Mesendoderm (in vitro differentiated cells): ENCODE measurements around the gene PMAIP1.
A peak's percentile ranks its signal among the peaks of the same experiment; 100 is the strongest.

Experiments used
- DNase-seq: peaks from one replicate; pipeline ENCODE4 v3.0.0; 2013
- H2AK5ac ChIP-seq: 2 replicates; pipeline ENCODE4 v1.6.1; 2013; ENCODE audit warnings: low read length, inconsistent platforms
- H2BK120ac ChIP-seq: 2 replicates; pipeline ENCODE4 v1.6.1; 2013; ENCODE audit warnings: low read depth, mild to moderate bottlenecking, low read length, moderate library complexity, mixed read lengths
- H2BK15ac ChIP-seq: replicated peaks from 2 replicates; pipeline ENCODE4 v1.6.1; 2013; ENCODE audit warnings: low read depth, mild to moderate bottlenecking, moderate library complexity
- H2BK5ac ChIP-seq: 2 replicates; pipeline ENCODE4 v1.6.1; 2013; ENCODE audit warnings: low read length, inconsistent platforms
- H3K18ac ChIP-seq: 2 replicates; pipeline ENCODE4 v1.6.1; 2013; ENCODE audit warnings: mild to moderate bottlenecking, low read length, mixed read lengths
- H3K23ac ChIP-seq: one replicate; pipeline ENCODE4 v1.6.1; 2013; ENCODE audit warnings: low read length
- H3K27ac ChIP-seq: 2 replicates; pipeline ENCODE4 v1.5.1; 2013; ENCODE audit warnings: low read depth, mild to moderate bottlenecking, inconsistent platforms, low read length, moderate library complexity
- H3K27me3 ChIP-seq: 2 replicates; pipeline ENCODE4 v1.6.1; 2013; ENCODE audit warnings: low read length, control low read depth, mild to moderate bottlenecking, inconsistent platforms; ENCODE audit not compliant: insufficient read depth, poor library complexity
- H3K36me3 ChIP-seq: 2 replicates; pipeline ENCODE4 v1.6.1; 2013; ENCODE audit warnings: low read length, inconsistent platforms; ENCODE audit not compliant: control insufficient read depth, insufficient read depth
- H3K4ac ChIP-seq: one replicate; pipeline ENCODE4 v1.6.1; 2013; ENCODE audit warnings: low read depth, mild to moderate bottlenecking, low read length, moderate library complexity
- H3K4me1 ChIP-seq: 2 replicates; pipeline ENCODE4 v1.6.1; 2013; ENCODE audit warnings: low read depth, low read length, inconsistent platforms; ENCODE audit not compliant: control insufficient read depth
- H3K4me2 ChIP-seq: 2 replicates; pipeline ENCODE4 v1.6.1; 2013; ENCODE audit warnings: low read length
- H3K4me3 ChIP-seq: 2 replicates; pipeline ENCODE4 v1.5.1; 2013; ENCODE audit warnings: mild to moderate bottlenecking, low read length
- H3K56ac ChIP-seq: one replicate; pipeline ENCODE4 v1.6.1; 2013; ENCODE audit warnings: low read length
- H3K79me1 ChIP-seq: 2 replicates; pipeline ENCODE4 v1.6.1; 2013; ENCODE audit warnings: low read length, inconsistent platforms
- H3K79me2 ChIP-seq: 2 replicates; pipeline ENCODE4 v1.6.1; 2013; ENCODE audit warnings: mild to moderate bottlenecking, low read length; ENCODE audit not compliant: control insufficient read depth, insufficient read depth
- H3K9ac ChIP-seq: 2 replicates; pipeline ENCODE4 v1.6.1; 2013; ENCODE audit warnings: low read length, inconsistent platforms
- H4K5ac ChIP-seq: one replicate; pipeline ENCODE4 v1.6.1; 2013; ENCODE audit warnings: low read length
- H4K8ac ChIP-seq: one replicate; pipeline ENCODE4 v1.6.1; 2013; ENCODE audit warnings: low read depth, mild to moderate bottlenecking, control low read depth, low read length, moderate library complexity
- WGBS: extraction: QIAGEN DNeasy Blood & Tissue Kit; methylation state at CpG from one replicate; pipeline ENCODE4 v1.1.7; 2013; ENCODE audit warnings: low lambda C conversion rate, missing lambda C conversion rate; ENCODE audit not compliant: insufficient coverage; ENCODE audit errors: extremely low coverage; 5-methylcytosine and 5-hydroxymethylcytosine counted together

PMAIP1 gene

GRCh38 chr18:59906203-59906602 is 6.4 kb downstream of the PMAIP1 start:
- no peak overlapping the region for H3K4me2 ChIP-seq
- H3K36me3 ChIP-seq: no peaks in the 10 kb centered on the region
- H3K56ac ChIP-seq: no peak overlapping the region
- peaks cover 1% of the 10 kb centered on the region for H3K79me1 ChIP-seq
- no peak overlapping the region for H2BK5ac ChIP-seq
- DNase-seq: peak; percentile 74
- H3K27ac ChIP-seq: no peak overlapping the region
- H3K9ac ChIP-seq: no peak overlapping the region
- H2BK120ac ChIP-seq: no peak overlapping the region
- H2BK15ac ChIP-seq: peak overlapping the region; percentile 74
- H3K4me3 ChIP-seq: no peak overlapping the region
- no peak overlapping the region for H3K23ac ChIP-seq
- H3K4ac ChIP-seq: no peak overlapping the region
- peaks cover 13% of the 10 kb centered on the region for H3K79me2 ChIP-seq
- no peak overlapping the region for H4K5ac ChIP-seq
- no peak overlapping the region for H2AK5ac ChIP-seq
- no CpG with 5 or more reads among the region's 3 CpGs for WGBS
- peak overlapping the region; percentile 60 for H3K18ac ChIP-seq
- no peaks in the 10 kb centered on the region for H3K27me3 ChIP-seq
- peaks cover 8% of the 10 kb centered on the region for H3K4me1 ChIP-seq
- H4K8ac ChIP-seq: no peak overlapping the region

- H2BK15ac ChIP-seq: no peak overlapping the region
- H3K9ac ChIP-seq: no peak overlapping the region
- no peak overlapping the region for H2AK5ac ChIP-seq
- H3K36me3 ChIP-seq: no peaks in the 10 kb centered on the region
- H3K18ac ChIP-seq: no peak overlapping the region
- peaks cover 1% of the 10 kb centered on the region for H3K79me1 ChIP-seq
- H4K5ac ChIP-seq: no peak overlapping the region
- no peaks in the 10 kb centered on the region for H3K27me3 ChIP-seq
- no peak overlapping the region for H2BK5ac ChIP-seq
- H3K56ac ChIP-seq: no peak overlapping the region
- no peak overlapping the region for H3K27ac ChIP-seq
- no CpG with 5 or more reads among the region's 5 CpGs for WGBS
- no peak overlapping the region for H3K4me3 ChIP-seq
- H3K4ac ChIP-seq: no peak overlapping the region
- no peak for DNase-seq
- peaks cover 8% of the 10 kb centered on the region for H3K4me1 ChIP-seq
- peaks cover 9% of the 10 kb centered on the region for H3K79me2 ChIP-seq
- H3K23ac ChIP-seq: no peak overlapping the region
- H3K4me2 ChIP-seq: no peak overlapping the region
- no peak overlapping the region for H2BK120ac ChIP-seq
- H4K8ac ChIP-seq: no peak overlapping the region
These were observed 7.4 kb downstream of the PMAIP1 start for GRCh38 chr18:59907172-59907571.

- no peak overlapping the region for H2AK5ac ChIP-seq
- DNase-seq: no peak
- H3K4me1 ChIP-seq: peaks cover 8% of the 10 kb centered on the region
- H4K8ac ChIP-seq: no peak overlapping the region
- no peak overlapping the region for H3K4ac ChIP-seq
- no peaks in the 10 kb centered on the region for H3K79me1 ChIP-seq
- H3K9ac ChIP-seq: no peak overlapping the region
- H2BK15ac ChIP-seq: no peak overlapping the region
- H3K27ac ChIP-seq: no peak overlapping the region
- H3K18ac ChIP-seq: no peak overlapping the region
- no peaks in the 10 kb centered on the region for H3K27me3 ChIP-seq
- no peak overlapping the region for H2BK120ac ChIP-seq
- H3K56ac ChIP-seq: no peak overlapping the region
- H3K79me2 ChIP-seq: peaks cover 4% of the 10 kb centered on the region
- no peak overlapping the region for H2BK5ac ChIP-seq
- H3K4me3 ChIP-seq: no peak overlapping the region
- H3K23ac ChIP-seq: no peak overlapping the region
- no CpG with 5 or more reads among the region's 4 CpGs for WGBS
- no peak overlapping the region for H4K5ac ChIP-seq
- H3K4me2 ChIP-seq: no peak overlapping the region
- H3K36me3 ChIP-seq: no peaks in the 10 kb centered on the region
These were observed 7.9 kb downstream of the PMAIP1 start for GRCh38 chr18:59907660-59908059.

GRCh38 chr18:59908799-59909198 is 9.0 kb downstream of the PMAIP1 start:
- Histone ChIP-seq H3K18ac (no peak overlapping the region), H3K79me2 (no peaks in the 10 kb centered on the region), H4K8ac (no peak overlapping the region), H3K4me2 (no peak overlapping the region), H4K5ac (no peak overlapping the region), H2BK5ac (no peak overlapping the region), H3K27me3 (no peaks in the 10 kb centered on the region), H3K56ac (no peak overlapping the region), H3K23ac (no peak overlapping the region), H3K4me1 (peaks cover 8% of the 10 kb centered on the region), H3K9ac (no peak overlapping the region), H3K4ac (no peak overlapping the region), H2BK120ac (no peak overlapping the region), H2BK15ac (no peak overlapping the region), H2AK5ac (no peak overlapping the region), H3K4me3 (no peak overlapping the region), H3K36me3 (no peaks in the 10 kb centered on the region), H3K27ac (no peak overlapping the region), H3K79me1 (no peaks in the 10 kb centered on the region)
- no peak for DNase-seq
- no CpG with 5 or more reads among the region's 7 CpGs for WGBS

GRCh38 chr18:59909289-59910036 is 9.7 kb downstream of the PMAIP1 start:
- WGBS: no CpG with 5 or more reads among the region's 11 CpGs
- Histone ChIP-seq H3K79me1 (no peaks in the 10 kb centered on the region), H2BK5ac (no peak overlapping the region), H2BK120ac (no peak overlapping the region), H4K8ac (no peak overlapping the region), H3K4ac (no peak overlapping the region), H3K27ac (no peak overlapping the region), H3K4me3 (no peak overlapping the region), H2AK5ac (no peak overlapping the region), H3K4me2 (no peak overlapping the region), H3K23ac (no peak overlapping the region), H3K18ac (no peak overlapping the region), H3K9ac (no peak overlapping the region), H3K56ac (no peak overlapping the region), H3K79me2 (no peaks in the 10 kb centered on the region), H3K4me1 (peaks cover 8% of the 10 kb centered on the region), H3K36me3 (no peaks in the 10 kb centered on the region), H4K5ac (no peak overlapping the region), H2BK15ac (no peak overlapping the region), H3K27me3 (no peaks in the 10 kb centered on the region)
- no peak for DNase-seq

GRCh38 chr18:59910967-59911366 is 11.2 kb downstream of the PMAIP1 start:
- H3K27me3 ChIP-seq: no peaks in the 10 kb centered on the region
- no peak overlapping the region for H3K27ac ChIP-seq
- H2AK5ac ChIP-seq: no peak overlapping the region
- H2BK120ac ChIP-seq: no peak overlapping the region
- H3K56ac ChIP-seq: no peak overlapping the region
- peaks cover 3% of the 10 kb centered on the region for H3K4me1 ChIP-seq
- no peak overlapping the region for H3K4me2 ChIP-seq
- no peak overlapping the region for H3K18ac ChIP-seq
- no peak overlapping the region for H4K8ac ChIP-seq
- H4K5ac ChIP-seq: no peak overlapping the region
- peak overlapping the region; percentile 41 for H2BK15ac ChIP-seq
- H3K9ac ChIP-seq: no peak overlapping the region
- no peak overlapping the region for H3K23ac ChIP-seq
- no peaks in the 10 kb centered on the region for H3K36me3 ChIP-seq
- no peak overlapping the region for H3K4ac ChIP-seq
- no peaks in the 10 kb centered on the region for H3K79me1 ChIP-seq
- no CpG with 5 or more reads among the region's 2 CpGs for WGBS
- no peaks in the 10 kb centered on the region for H3K79me2 ChIP-seq
- DNase-seq: no peak
- H3K4me3 ChIP-seq: no peak overlapping the region
- H2BK5ac ChIP-seq: no peak overlapping the region
